Measurements from ENCODE around the gene REEP3. TPM values are rescaled to one million over a fixed set of nuclear protein-coding genes. Genes with fewer than 3 reads are reported as not detected.

The REEP3 gene
- total and polyA plus RNA-seq, 2 of the 8 experiments (the other 6 are each of a cell fraction or from before 2014, with no cell fraction given) = 5.8 to 31.5 TPM

DNA sequence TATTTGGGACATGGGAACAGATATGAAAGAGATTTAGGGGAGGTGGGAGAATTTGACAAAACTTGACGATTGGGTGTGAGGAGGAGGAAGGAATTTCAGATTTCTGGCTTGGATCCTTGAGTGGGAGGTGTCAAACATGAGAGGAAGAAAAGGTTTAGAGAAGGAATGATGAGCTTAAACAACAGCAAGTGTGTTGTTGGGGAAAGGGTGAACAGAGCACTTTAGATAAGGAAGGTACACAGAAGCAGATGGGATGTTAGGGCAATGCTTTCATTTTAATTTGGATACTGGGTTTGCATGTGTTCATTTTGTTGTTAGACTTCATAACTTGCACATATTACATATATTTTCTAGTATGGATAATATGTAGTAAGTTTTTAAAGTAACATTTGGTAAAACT, 23.2 kb downstream of the REEP3 start (continued):
- TF ChIP-seq, protein P1, sequence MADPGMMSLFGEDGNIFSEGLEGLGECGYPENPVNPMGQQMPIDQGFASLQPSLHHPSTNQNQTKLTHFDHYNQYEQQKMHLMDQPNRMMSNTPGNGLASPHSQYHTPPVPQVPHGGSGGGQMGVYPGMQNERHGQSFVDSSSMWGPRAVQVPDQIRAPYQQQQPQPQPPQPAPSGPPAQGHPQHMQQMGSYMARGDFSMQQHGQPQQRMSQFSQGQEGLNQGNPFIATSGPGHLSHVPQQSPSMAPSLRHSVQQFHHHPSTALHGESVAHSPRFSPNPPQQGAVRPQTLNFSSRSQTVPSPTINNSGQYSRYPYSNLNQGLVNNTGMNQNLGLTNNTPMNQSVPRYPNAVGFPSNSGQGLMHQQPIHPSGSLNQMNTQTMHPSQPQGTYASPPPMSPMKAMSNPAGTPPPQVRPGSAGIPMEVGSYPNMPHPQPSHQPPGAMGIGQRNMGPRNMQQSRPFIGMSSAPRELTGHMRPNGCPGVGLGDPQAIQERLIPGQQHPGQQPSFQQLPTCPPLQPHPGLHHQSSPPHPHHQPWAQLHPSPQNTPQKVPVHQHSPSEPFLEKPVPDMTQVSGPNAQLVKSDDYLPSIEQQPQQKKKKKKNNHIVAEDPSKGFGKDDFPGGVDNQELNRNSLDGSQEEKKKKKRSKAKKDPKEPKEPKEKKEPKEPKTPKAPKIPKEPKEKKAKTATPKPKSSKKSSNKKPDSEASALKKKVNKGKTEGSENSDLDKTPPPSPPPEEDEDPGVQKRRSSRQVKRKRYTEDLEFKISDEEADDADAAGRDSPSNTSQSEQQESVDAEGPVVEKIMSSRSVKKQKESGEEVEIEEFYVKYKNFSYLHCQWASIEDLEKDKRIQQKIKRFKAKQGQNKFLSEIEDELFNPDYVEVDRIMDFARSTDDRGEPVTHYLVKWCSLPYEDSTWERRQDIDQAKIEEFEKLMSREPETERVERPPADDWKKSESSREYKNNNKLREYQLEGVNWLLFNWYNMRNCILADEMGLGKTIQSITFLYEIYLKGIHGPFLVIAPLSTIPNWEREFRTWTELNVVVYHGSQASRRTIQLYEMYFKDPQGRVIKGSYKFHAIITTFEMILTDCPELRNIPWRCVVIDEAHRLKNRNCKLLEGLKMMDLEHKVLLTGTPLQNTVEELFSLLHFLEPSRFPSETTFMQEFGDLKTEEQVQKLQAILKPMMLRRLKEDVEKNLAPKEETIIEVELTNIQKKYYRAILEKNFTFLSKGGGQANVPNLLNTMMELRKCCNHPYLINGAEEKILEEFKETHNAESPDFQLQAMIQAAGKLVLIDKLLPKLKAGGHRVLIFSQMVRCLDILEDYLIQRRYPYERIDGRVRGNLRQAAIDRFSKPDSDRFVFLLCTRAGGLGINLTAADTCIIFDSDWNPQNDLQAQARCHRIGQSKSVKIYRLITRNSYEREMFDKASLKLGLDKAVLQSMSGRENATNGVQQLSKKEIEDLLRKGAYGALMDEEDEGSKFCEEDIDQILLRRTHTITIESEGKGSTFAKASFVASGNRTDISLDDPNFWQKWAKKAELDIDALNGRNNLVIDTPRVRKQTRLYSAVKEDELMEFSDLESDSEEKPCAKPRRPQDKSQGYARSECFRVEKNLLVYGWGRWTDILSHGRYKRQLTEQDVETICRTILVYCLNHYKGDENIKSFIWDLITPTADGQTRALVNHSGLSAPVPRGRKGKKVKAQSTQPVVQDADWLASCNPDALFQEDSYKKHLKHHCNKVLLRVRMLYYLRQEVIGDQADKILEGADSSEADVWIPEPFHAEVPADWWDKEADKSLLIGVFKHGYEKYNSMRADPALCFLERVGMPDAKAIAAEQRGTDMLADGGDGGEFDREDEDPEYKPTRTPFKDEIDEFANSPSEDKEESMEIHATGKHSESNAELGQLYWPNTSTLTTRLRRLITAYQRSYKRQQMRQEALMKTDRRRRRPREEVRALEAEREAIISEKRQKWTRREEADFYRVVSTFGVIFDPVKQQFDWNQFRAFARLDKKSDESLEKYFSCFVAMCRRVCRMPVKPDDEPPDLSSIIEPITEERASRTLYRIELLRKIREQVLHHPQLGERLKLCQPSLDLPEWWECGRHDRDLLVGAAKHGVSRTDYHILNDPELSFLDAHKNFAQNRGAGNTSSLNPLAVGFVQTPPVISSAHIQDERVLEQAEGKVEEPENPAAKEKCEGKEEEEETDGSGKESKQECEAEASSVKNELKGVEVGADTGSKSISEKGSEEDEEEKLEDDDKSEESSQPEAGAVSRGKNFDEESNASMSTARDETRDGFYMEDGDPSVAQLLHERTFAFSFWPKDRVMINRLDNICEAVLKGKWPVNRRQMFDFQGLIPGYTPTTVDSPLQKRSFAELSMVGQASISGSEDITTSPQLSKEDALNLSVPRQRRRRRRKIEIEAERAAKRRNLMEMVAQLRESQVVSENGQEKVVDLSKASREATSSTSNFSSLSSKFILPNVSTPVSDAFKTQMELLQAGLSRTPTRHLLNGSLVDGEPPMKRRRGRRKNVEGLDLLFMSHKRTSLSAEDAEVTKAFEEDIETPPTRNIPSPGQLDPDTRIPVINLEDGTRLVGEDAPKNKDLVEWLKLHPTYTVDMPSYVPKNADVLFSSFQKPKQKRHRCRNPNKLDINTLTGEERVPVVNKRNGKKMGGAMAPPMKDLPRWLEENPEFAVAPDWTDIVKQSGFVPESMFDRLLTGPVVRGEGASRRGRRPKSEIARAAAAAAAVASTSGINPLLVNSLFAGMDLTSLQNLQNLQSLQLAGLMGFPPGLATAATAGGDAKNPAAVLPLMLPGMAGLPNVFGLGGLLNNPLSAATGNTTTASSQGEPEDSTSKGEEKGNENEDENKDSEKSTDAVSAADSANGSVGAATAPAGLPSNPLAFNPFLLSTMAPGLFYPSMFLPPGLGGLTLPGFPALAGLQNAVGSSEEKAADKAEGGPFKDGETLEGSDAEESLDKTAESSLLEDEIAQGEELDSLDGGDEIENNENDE (IDR thresholded peaks at IDR 0.05; ENCODE audit: insufficient replicate concordance, low read length) = no peak
- TF ChIP-seq CHD2 (IDR thresholded peaks at IDR 0.05; ENCODE audit: low read length) (no peak), POU5F1 (IDR thresholded peaks at IDR 0.05; ENCODE audit: low read depth, low read length) (no peak), EZH2 (IDR thresholded peaks at IDR 0.05; ENCODE audit: low read depth, low read length, severe bottlenecking) (no peak), TEAD4 (IDR thresholded peaks at IDR 0.05; ENCODE audit: low read depth, low read length) (no peak), KDM1A (IDR thresholded peaks at IDR 0.05; ENCODE audit: borderline replicate concordance, low read length) (no peak)
- TF ChIP-seq, protein P2, sequence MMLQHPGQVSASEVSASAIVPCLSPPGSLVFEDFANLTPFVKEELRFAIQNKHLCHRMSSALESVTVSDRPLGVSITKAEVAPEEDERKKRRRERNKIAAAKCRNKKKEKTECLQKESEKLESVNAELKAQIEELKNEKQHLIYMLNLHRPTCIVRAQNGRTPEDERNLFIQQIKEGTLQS (IDR thresholded peaks at IDR 0.05; ENCODE audit: insufficient read depth, low read depth, low read length) = no peak
- TF ChIP-seq, protein P3, sequence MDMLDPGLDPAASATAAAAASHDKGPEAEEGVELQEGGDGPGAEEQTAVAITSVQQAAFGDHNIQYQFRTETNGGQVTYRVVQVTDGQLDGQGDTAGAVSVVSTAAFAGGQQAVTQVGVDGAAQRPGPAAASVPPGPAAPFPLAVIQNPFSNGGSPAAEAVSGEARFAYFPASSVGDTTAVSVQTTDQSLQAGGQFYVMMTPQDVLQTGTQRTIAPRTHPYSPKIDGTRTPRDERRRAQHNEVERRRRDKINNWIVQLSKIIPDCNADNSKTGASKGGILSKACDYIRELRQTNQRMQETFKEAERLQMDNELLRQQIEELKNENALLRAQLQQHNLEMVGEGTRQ (IDR thresholded peaks at IDR 0.05; ENCODE audit: low read length) = no peak

Data from H1 (cell line).